ENCODE measurements around the gene CARD19.
"Not testable (repeated sequence)": the region's sequence is repeated elsewhere in the genome, so short reads cannot be mapped to it uniquely, and the experiment has no call there.

CARD19 gene

GRCh38 chr9:93136011-93136440 is 40.0 kb downstream of the CARD19 start:
- no peak for DNase-seq

GRCh38 chr9:93137362-93137761 is 41.3 kb downstream of the CARD19 start:
- no peak for DNase-seq

- DNase-seq, result no peak
Observed at GRCh38 chr9:93138171-93138764, 42.3 kb downstream of the CARD19 start.

- no peak for DNase-seq
Observed at GRCh38 chr9:93139365-93140182, 43.6 kb downstream of the CARD19 start.

- no peak for DNase-seq
Observed at GRCh38 chr9:93141771-93142483, 45.9 kb downstream of the CARD19 start.

- DNase-seq, result peak; percentile 68
Observed at GRCh38 chr9:93143830-93144530, 48.0 kb downstream of the CARD19 start.

GRCh38 chr9:93146696-93147095 is 50.7 kb downstream of the CARD19 start:
- not testable (repeated sequence) for DNase-seq

GRCh38 chr9:93147632-93148031 is 51.6 kb downstream of the CARD19 start:
- no peak for DNase-seq

GRCh38 chr9:93148721-93149120 is 52.7 kb downstream of the CARD19 start:
- DNase-seq, result no peak

GRCh38 chr9:93149361-93149760 is 53.3 kb downstream of the CARD19 start:
- no peak for DNase-seq

GRCh38 chr9:93151097-93151784 is 55.2 kb downstream of the CARD19 start:
- no peak for DNase-seq

GRCh38 chr9:93154293-93154903 is 58.4 kb downstream of the CARD19 start:
- peak; percentile 32 for DNase-seq

GRCh38 chr9:93155716-93156474 is 59.9 kb downstream of the CARD19 start:
- DNase-seq, result no peak

- no peak for DNase-seq
Observed at GRCh38 chr9:93156475-93157008, 60.5 kb downstream of the CARD19 start.

- peak; percentile 67 for DNase-seq
Observed at GRCh38 chr9:93159601-93160471, 63.8 kb downstream of the CARD19 start.

GRCh38 chr9:93161786-93162562 is 66.0 kb downstream of the CARD19 start:
- DNase-seq, result no peak
